Chondrocyte (in vitro differentiated cells): ENCODE results near the gene BDH1. TPM values are rescaled to one million over a fixed set of nuclear protein-coding genes. Genes with fewer than 3 reads are reported as not detected.

ENCODE experiments used
- DNase-seq: peaks from one replicate; pipeline ENCODE4 v3.0.0; 2021; ENCODE audit warnings: mixed read lengths, low spot score
- H3K27ac Mint-ChIP-seq: one replicate; pipeline ENCODE4 v1.8.0; 2021; ENCODE audit warnings: mild to moderate bottlenecking, moderate library complexity, mixed read lengths; ENCODE audit not compliant: unreplicated experiment
- H3K27me3 Mint-ChIP-seq: 2 replicates; pipeline ENCODE4 v1.8.0; 2021; ENCODE audit warnings: low read depth, mixed read lengths
- H3K36me3 Mint-ChIP-seq: 2 replicates; pipeline ENCODE4 v1.8.0; 2021; ENCODE audit warnings: low read depth, mixed read lengths
- H3K4me1 Mint-ChIP-seq: 2 replicates; pipeline ENCODE4 v1.8.0; 2021; ENCODE audit warnings: low read depth, mild to moderate bottlenecking, mixed read lengths
- H3K4me3 Mint-ChIP-seq: one replicate; pipeline ENCODE4 v1.8.0; 2021; ENCODE audit warnings: mild to moderate bottlenecking, moderate library complexity, mixed read lengths; ENCODE audit not compliant: unreplicated experiment
- H3K9me3 Mint-ChIP-seq: 2 replicates; pipeline ENCODE4 v1.8.0; 2021; ENCODE audit warnings: low read depth, mixed read lengths
- CTCF ChIP-seq: fragments of 200-600 bp; sonication (generic); IDR thresholded peaks from 2 replicates; pipeline ENCODE4 v1.5.0; 2021; ENCODE audit warnings: antibody characterized with exemption, mild to moderate bottlenecking, moderate library complexity
- total RNA-seq: library from RNA; stranded (reverse); gene quantifications from 3 replicates; pipeline ENCODE4 v1.2.1, GENCODE V29; 2021

Gene BDH1
- total RNA-seq, 1 donor from 2014 or later = 8.4 TPM

GRCh38 chr3:197495059-197495455 lies 60.7 kb downstream of the BDH1 start:
- Mint-ChIP-seq H3K36me3 (peaks cover 7% of the 10 kb centered on the region), H3K27ac (peak overlapping the region; percentile 91), H3K4me1 (peaks cover 79% of the 10 kb centered on the region), H3K27me3 (no peaks in the 10 kb centered on the region), H3K9me3 (no peaks in the 10 kb centered on the region), H3K4me3 (no peak overlapping the region)
- no peak for DNase-seq
- TF ChIP-seq CTCF = no peak

GRCh38 chr3:197494366-197495058 lies 61.3 kb downstream of the BDH1 start:
- H3K4me3 Mint-ChIP-seq = no peak overlapping the region
- no peak for DNase-seq
- TF ChIP-seq CTCF = no peak
- H3K36me3 Mint-ChIP-seq = peaks cover 6% of the 10 kb centered on the region
- no peaks in the 10 kb centered on the region for H3K27me3 Mint-ChIP-seq
- H3K27ac Mint-ChIP-seq = peak overlapping the region; percentile 91
- H3K9me3 Mint-ChIP-seq = no peaks in the 10 kb centered on the region
- H3K4me1 Mint-ChIP-seq = peaks cover 80% of the 10 kb centered on the region

GRCh38 chr3:197493049-197493448 lies 62.7 kb downstream of the BDH1 start:
- DNase-seq = no peak
- Mint-ChIP-seq H3K4me3 (no peak overlapping the region), H3K9me3 (no peaks in the 10 kb centered on the region), H3K4me1 (peaks cover 92% of the 10 kb centered on the region), H3K36me3 (peaks cover 4% of the 10 kb centered on the region), H3K27me3 (no peaks in the 10 kb centered on the region), H3K27ac (no peak overlapping the region)
- no peak for TF ChIP-seq CTCF

GRCh38 chr3:197491923-197492664 lies 63.7 kb downstream of the BDH1 start:
- Mint-ChIP-seq H3K4me1 (peaks cover 98% of the 10 kb centered on the region), H3K27me3 (no peaks in the 10 kb centered on the region), H3K27ac (no peak overlapping the region), H3K4me3 (no peak overlapping the region), H3K9me3 (no peaks in the 10 kb centered on the region), H3K36me3 (peaks cover 4% of the 10 kb centered on the region)
- no peak for DNase-seq
- no peak for TF ChIP-seq CTCF

- no peak for DNase-seq
- Mint-ChIP-seq H3K27ac (peak overlapping the region; percentile 73), H3K4me1 (peaks cover 98% of the 10 kb centered on the region)
Measured at GRCh38 chr3:197491478-197491877, 64.3 kb downstream of the BDH1 start.

More at GRCh38 chr3:197491478-197491877, 64.3 kb downstream of the BDH1 start:
- Mint-ChIP-seq H3K36me3 (peaks cover 4% of the 10 kb centered on the region), H3K27me3 (no peaks in the 10 kb centered on the region), H3K4me3 (no peak overlapping the region), H3K9me3 (no peaks in the 10 kb centered on the region)
- TF ChIP-seq CTCF = no peak
